OCI-LY1 (cell line): ENCODE measurements around the gene GLYAT.

Source experiments
- H2AFZ ChIP-seq: fragments of 200-600 bp; sonication (generic), shearing (Covaris generic); 2 replicates; pipeline ENCODE4 v1.6.0; 2014; ENCODE audit warnings: antibody characterized with exemption, mild to moderate bottlenecking, low read length
- H3F3A ChIP-seq: fragments of 200-600 bp; sonication (generic), shearing (Covaris generic); 2 replicates; pipeline ENCODE4 v1.6.0; 2014; ENCODE audit warnings: mild to moderate bottlenecking, antibody characterized with exemption, low read length, moderate library complexity; ENCODE audit not compliant: insufficient read depth
- H3K27ac ChIP-seq: fragments of 200-600 bp; sonication (generic); 2 replicates; pipeline ENCODE4 v1.5.1; 2014; ENCODE audit warnings: low read length, mixed run types, mild to moderate bottlenecking, low read depth; ENCODE audit not compliant: poor library complexity, severe bottlenecking
- H3K27me3 ChIP-seq: fragments of 200-600 bp; sonication (generic); 2 replicates; pipeline ENCODE4 v1.6.0; 2014; ENCODE audit warnings: antibody characterized with exemption, mild to moderate bottlenecking, low read length, moderate library complexity; ENCODE audit not compliant: insufficient read depth
- H3K36me3 ChIP-seq: fragments of 200-600 bp; sonication (generic); 2 replicates; pipeline ENCODE4 v1.6.1; 2014; ENCODE audit warnings: mild to moderate bottlenecking, antibody characterized with exemption, low read length, moderate library complexity, mixed read lengths; ENCODE audit not compliant: insufficient read depth
- H3K4me1 ChIP-seq: fragments of 200-600 bp; sonication (generic); 2 replicates; pipeline ENCODE4 v1.5.1; 2014; ENCODE audit warnings: mild to moderate bottlenecking, low read length, moderate library complexity; ENCODE audit not compliant: insufficient read depth, severe bottlenecking
- H3K4me2 ChIP-seq: fragments of 200-600 bp; sonication (generic), shearing (Covaris generic); 2 replicates; pipeline ENCODE4 v1.6.1; 2014; ENCODE audit warnings: low read length
- H3K4me3 ChIP-seq: fragments of 200-600 bp; sonication (generic); 2 replicates; pipeline ENCODE4 v1.5.1; 2014; ENCODE audit warnings: low read length, low read depth, mild to moderate bottlenecking, mixed read lengths; ENCODE audit not compliant: poor library complexity, severe bottlenecking
- H3K79me2 ChIP-seq: fragments of 200-600 bp; shearing (Covaris generic); 2 replicates; pipeline ENCODE4 v1.6.1; 2016; ENCODE audit warnings: mixed run types, low read length, mixed read lengths; ENCODE audit not compliant: insufficient read depth
- H3K9ac ChIP-seq: fragments of 200-600 bp; sonication (generic), shearing (Covaris generic); 2 replicates; pipeline ENCODE4 v1.6.1; 2014; ENCODE audit warnings: mild to moderate bottlenecking, low read length, mixed read lengths
- H3K9me2 ChIP-seq: fragments of 200-600 bp; sonication (generic), shearing (Covaris generic); 2 replicates; pipeline ENCODE4 v1.6.1; 2014; ENCODE audit warnings: low read depth, mild to moderate bottlenecking, low read length, mixed read lengths
- H3K9me3 ChIP-seq: fragments of 200-600 bp; shearing (Covaris generic); 2 replicates; pipeline ENCODE4 v1.6.1; 2014; ENCODE audit warnings: low read length, mixed read lengths
- H4K20me1 ChIP-seq: fragments of 200-600 bp; sonication (generic), shearing (Covaris generic); 2 replicates; pipeline ENCODE4 v1.6.0; 2016; ENCODE audit warnings: mild to moderate bottlenecking, low read length; ENCODE audit not compliant: insufficient read depth
- CTCF ChIP-seq: fragments of 200-600 bp; sonication (generic), shearing (Covaris generic); IDR thresholded peaks from 2 replicates; pipeline ENCODE4 v1.5.1; 2017; ENCODE audit warnings: mild to moderate bottlenecking, antibody characterized with exemption, low read length, moderate library complexity, mixed read lengths
- EZH2 ChIP-seq: fragments of 200-600 bp; sonication (generic), shearing (Covaris generic); IDR thresholded peaks from 2 replicates; pipeline ENCODE4 v1.8.0; 2017; ENCODE audit warnings: borderline replicate concordance, mixed run types, mild to moderate bottlenecking, antibody characterized with exemption, low read length, moderate library complexity, mixed read lengths

The GLYAT gene

GRCh38 chr11:58757439-58757838 is 25.7 kb upstream of the GLYAT start:
- Histone ChIP-seq H3F3A (no peaks in the 10 kb centered on the region), H2AFZ (no peak overlapping the region), H3K4me1 (no peaks in the 10 kb centered on the region), H3K4me2 (no peak overlapping the region), H3K9me3 (no peaks in the 10 kb centered on the region), H3K27me3 (no peaks in the 10 kb centered on the region), H3K9me2 (no peaks in the 10 kb centered on the region), H3K36me3 (no peaks in the 10 kb centered on the region), H4K20me1 (no peaks in the 10 kb centered on the region), H3K4me3 (no peak overlapping the region), H3K27ac (no peak overlapping the region), H3K9ac (no peak overlapping the region), H3K79me2 (no peaks in the 10 kb centered on the region)
- TF ChIP-seq CTCF = no peak
- TF ChIP-seq EZH2 = no peak

- TF ChIP-seq EZH2 (no peak), CTCF (no peak)
- Histone ChIP-seq H3K4me1 (no peaks in the 10 kb centered on the region), H3K27ac (no peak overlapping the region), H3F3A (no peaks in the 10 kb centered on the region), H3K36me3 (no peaks in the 10 kb centered on the region), H3K9me3 (no peaks in the 10 kb centered on the region), H3K4me2 (no peak overlapping the region), H3K9ac (no peak overlapping the region), H3K9me2 (no peaks in the 10 kb centered on the region), H2AFZ (no peak overlapping the region), H3K4me3 (no peak overlapping the region), H3K27me3 (no peaks in the 10 kb centered on the region), H3K79me2 (no peaks in the 10 kb centered on the region), H4K20me1 (no peaks in the 10 kb centered on the region)
Observed at GRCh38 chr11:58745705-58746364, 14.1 kb upstream of the GLYAT start.

GRCh38 chr11:58744988-58745704 is 13.4 kb upstream of the GLYAT start:
- H3K4me1 ChIP-seq = no peaks in the 10 kb centered on the region
- H3K9me2 ChIP-seq = no peaks in the 10 kb centered on the region
- no peaks in the 10 kb centered on the region for H3K79me2 ChIP-seq
- H3F3A ChIP-seq = no peaks in the 10 kb centered on the region
- TF ChIP-seq CTCF (no peak), EZH2 (no peak)
- H3K4me2 ChIP-seq = no peak overlapping the region
- no peaks in the 10 kb centered on the region for H3K9me3 ChIP-seq
- no peak overlapping the region for H3K27ac ChIP-seq
- no peak overlapping the region for H2AFZ ChIP-seq
- H3K4me3 ChIP-seq = no peak overlapping the region
- H4K20me1 ChIP-seq = no peaks in the 10 kb centered on the region
- H3K9ac ChIP-seq = no peak overlapping the region
- H3K36me3 ChIP-seq = no peaks in the 10 kb centered on the region
- no peaks in the 10 kb centered on the region for H3K27me3 ChIP-seq
